ENCODE measurements around the gene UCN3.

DNA sequence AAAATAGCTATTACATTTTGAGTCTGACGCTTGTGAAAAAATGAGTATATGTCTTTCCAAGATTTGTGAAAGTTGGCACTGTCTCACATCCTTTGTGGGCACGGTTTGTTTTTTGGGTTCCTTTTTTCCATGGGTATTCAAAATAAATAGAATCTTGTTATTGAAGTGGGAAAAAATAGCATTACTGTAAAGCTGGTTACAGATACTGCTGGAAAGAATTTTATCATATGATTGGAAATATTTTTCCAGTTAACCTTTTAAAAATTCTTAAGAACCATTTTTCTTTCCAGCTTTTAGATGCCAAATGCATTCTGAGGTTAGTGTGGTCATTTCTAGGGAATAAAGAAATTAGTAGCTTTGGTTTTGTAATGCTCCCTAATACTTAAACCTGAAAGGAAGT is 59.0 kb downstream of the UCN3 start:
- TF ChIP-seq POLR2AphosphoS5 (IDR thresholded peaks at IDR 0.05; ENCODE audit: borderline replicate concordance, low read depth, low read length) (no peak), EZH2 (IDR thresholded peaks at IDR 0.05) (no peak), FOXP2 (optimal IDR thresholded peaks at IDR 0.05; ENCODE audit: control extremely low read depth, extremely low read length, insufficient read depth) (no peak)

Data from SK-N-MC (cell line).